CD4-positive, alpha-beta T cell treated with Interleukin-6 for 4 hours (primary cell): ENCODE data around the gene AADAC.
"Not testable (repeated sequence)": the region's sequence is repeated elsewhere in the genome, so short reads cannot be mapped to it uniquely, and the experiment has no call there.

Experiments
- DNase-seq: peaks from one replicate; pipeline ENCODE4 v3.0.0-alpha.2; 2020; ENCODE audit warnings: mixed read lengths

The AADAC gene

GRCh38 chr3:151859233-151859673 lies 45.3 kb downstream of the AADAC start:
- DNase-seq: no peak

- no peak for DNase-seq
Measured at GRCh38 chr3:151859905-151860304, 46.0 kb downstream of the AADAC start.

DNA sequence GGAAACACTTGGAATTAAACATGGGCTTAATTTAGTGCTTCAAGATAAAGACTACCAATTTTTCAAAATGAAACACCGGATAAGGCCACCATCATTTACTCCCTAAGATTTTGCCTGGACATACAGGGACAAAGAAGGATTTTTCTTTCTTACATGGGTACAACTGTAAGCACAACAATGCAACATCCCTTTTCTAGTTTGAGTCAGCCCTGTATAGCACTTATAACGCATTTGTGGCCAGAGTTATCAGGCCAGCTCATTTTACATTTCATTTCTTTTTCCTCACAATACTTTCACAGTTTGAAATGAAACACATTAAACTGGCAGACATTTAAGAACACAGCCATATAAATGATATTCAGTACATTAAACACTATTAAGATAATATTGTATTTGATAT lies 49.7 kb downstream of the AADAC start:
- DNase-seq: no peak

DNA sequence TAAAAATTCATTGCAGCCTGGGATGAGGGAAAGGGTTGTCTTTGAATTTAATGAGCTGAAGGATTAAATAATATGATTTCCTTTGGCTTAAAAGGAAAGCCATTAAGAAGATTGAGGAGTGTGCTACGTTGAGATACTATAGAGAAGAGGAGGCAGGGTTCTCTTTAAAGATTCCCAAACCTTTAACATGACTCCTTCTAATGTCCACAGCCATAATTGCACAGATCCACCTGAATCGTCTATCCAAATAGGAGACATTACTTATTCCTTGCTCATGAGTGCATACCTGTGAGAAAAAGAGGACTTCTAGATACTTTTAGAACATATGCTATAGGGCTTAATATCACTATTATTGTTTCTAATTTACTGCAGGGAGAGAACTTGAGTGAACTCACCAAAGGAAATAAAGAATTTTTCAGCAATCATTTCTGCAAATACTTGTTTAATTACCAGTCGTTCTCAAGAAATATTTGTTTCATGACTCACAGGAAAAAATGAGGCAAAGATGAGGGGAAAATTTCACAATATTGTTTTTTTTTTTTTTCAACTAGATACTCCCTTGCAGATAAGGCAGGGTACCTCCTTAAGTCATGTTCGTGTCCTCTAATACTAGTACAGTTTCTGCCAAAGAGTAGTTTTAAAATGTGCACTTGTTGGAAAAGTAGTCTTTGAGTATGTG lies 50.6 kb downstream of the AADAC start:
- DNase-seq: no peak

DNA sequence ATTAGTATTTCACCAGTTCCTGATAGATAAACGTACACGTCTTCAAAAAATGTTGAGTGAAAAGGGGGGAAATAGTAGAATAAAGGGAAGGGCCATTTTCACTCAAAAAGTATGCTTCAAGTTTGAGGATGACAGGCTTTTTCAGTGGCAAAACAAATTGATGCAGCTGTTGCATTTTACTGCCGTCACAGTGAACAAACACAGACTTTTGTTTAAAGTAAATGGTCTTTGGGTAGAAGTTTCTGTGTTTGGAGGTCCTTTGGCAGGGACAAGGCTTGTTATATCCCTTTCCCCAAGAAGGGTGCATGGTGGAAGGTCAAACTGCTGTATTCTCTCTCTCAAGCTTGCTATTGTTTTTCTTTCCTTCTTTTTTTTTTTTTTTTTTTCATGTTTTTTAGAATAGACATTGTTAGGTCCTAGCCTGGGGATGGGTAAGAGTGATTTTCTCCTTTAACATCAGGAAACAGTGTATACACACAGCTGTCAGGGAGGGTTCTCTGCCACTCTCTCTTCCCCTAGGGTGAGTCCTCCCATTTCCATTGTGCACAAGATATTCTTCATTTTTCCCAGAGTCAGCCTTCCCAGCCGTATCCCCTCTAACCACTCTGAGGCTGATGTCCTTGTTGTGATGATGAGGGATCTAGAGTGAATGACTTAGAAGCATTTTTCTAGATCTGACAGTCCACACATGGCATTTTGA lies 52.9 kb downstream of the AADAC start:
- DNase-seq: no peak

- no peak for DNase-seq
Measured at GRCh38 chr3:151867666-151868065, 53.8 kb downstream of the AADAC start.

DNA sequence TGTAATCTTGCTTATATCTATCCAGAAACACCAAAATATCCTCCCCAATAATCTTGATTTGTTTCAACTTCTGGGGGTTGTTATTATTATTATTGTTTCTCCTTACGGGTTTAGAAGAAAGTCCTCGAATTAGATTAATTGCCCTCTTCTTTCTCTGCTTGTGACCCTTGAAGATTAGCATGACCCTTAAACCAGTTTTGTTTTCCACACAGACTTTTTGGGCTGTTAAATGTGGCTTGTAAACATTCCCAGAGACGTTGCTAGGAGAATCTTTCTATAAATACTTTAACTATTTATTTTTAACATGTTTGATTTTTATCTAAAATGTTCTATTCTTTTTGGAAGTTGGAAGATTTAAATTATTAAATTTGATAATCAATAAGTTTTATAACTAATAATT lies 55.3 kb downstream of the AADAC start:
- DNase-seq: no peak

- DNase-seq: no peak
Measured at GRCh38 chr3:151871639-151872468, 57.9 kb downstream of the AADAC start.

GRCh38 chr3:151873398-151873797 lies 59.5 kb downstream of the AADAC start, which contains the start of gene SUCNR1:
SUCNR1 (plus strand) TSS chr3:151873643; CDS start chr3:151879893, 6,250 bp downstream.
- DNase-seq: no peak

- DNase-seq: not testable (repeated sequence)
Measured at GRCh38 chr3:151874079-151874478, 60.2 kb downstream of the AADAC start.

DNA sequence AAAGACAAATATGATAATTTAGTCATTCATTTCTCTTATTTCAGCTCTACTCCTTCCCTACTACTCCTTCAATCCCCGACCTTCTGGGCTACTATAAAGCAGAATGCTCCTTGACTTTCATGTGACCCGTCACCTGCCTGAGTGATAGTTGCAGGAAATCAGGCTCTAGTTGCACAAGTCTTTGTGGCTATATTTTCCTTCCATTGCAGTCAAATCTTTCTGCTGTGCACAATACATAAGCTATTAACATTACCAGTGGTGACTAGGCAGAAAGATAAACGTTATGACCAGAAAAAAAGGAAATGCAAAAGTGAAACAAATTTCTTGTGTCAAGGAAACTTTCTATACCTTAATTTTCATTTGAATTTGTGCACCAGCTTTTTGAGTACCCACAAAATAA lies 61.8 kb downstream of the AADAC start:
- DNase-seq: no peak

- no peak for DNase-seq
Measured at GRCh38 chr3:151877269-151877668, 63.4 kb downstream of the AADAC start.
